Calu3 (cell line): Measurements from ENCODE around the gene SLC35A4. TPM values are rescaled to one million over a fixed set of nuclear protein-coding genes. Genes with fewer than 3 reads are reported as not detected.
A peak's percentile ranks its signal among the peaks of the same experiment; 100 is the strongest.
"Not testable (repeated sequence)": the region's sequence is repeated elsewhere in the genome, so short reads cannot be mapped to it uniquely, and the experiment has no call there.

ENCODE experiments used
- BruUV-seq: library from RNA; stranded (reverse); fragments of 400-500 nt; replicated peaks from 2 replicates; lab custom pipeline; 2021; lab: Mats Ljungman, UMichigan
- CTCF ChIA-PET: fragments of 300-600 bp; sonication (Branson Sonifier 250); formaldehyde crosslinking; loops from one replicate; lab custom pipeline; 2022; ENCODE audit warnings: antibody characterized with exemption; lab: Charles Lee
- DNase-seq: peaks from one replicate; pipeline ENCODE4 v3.0.0; 2022
- H3K27ac Mint-ChIP-seq: one replicate; pipeline ENCODE4 v1.8.0; 2022; ENCODE audit warnings: mixed read lengths; ENCODE audit not compliant: unreplicated experiment
- H3K27me3 Mint-ChIP-seq: one replicate; pipeline ENCODE4 v1.8.0; 2022; ENCODE audit warnings: mixed read lengths; ENCODE audit not compliant: unreplicated experiment
- H3K36me3 Mint-ChIP-seq: one replicate; pipeline ENCODE4 v1.8.0; 2022; ENCODE audit warnings: mild to moderate bottlenecking, moderate library complexity, mixed read lengths; ENCODE audit not compliant: insufficient read depth, unreplicated experiment
- H3K4me1 Mint-ChIP-seq: one replicate; pipeline ENCODE4 v1.8.0; 2022; ENCODE audit warnings: mild to moderate bottlenecking, low read depth, mixed read lengths; ENCODE audit not compliant: unreplicated experiment
- H3K4me3 Mint-ChIP-seq: one replicate; pipeline ENCODE4 v1.8.0; 2022; ENCODE audit warnings: mild to moderate bottlenecking, low read depth, moderate library complexity, mixed read lengths; ENCODE audit not compliant: unreplicated experiment
- H3K9me3 Mint-ChIP-seq: one replicate; pipeline ENCODE4 v1.8.0; 2022; ENCODE audit warnings: low read depth, mixed read lengths; ENCODE audit not compliant: unreplicated experiment
- CTCF ChIP-seq: fragments of 200-600 bp; IDR thresholded peaks from one replicate; pipeline ENCODE4 v1.8.0; 2022; ENCODE audit warnings: antibody characterized with exemption; ENCODE audit not compliant: unreplicated experiment
- intact Hi-C: fragments of 100-400 bp; cut with micrococcal nuclease; formaldehyde crosslinking; loops from one replicate; pipeline ENCODE4 v1.10.0; 2022; ENCODE audit not compliant: unreplicated experiment
- total RNA-seq: library from RNA; stranded (reverse); gene quantifications from 2 replicates; pipeline ENCODE4 v1.2.3, GENCODE V29; 2022

SLC35A4 gene
- total RNA-seq, 1 experiment from 2014 or later: 80.6 TPM

- intact Hi-C loops: loop anchor here (10.0 kb wide), 1 partner anchor 148 kb away; no protein-coding TSS in a partner anchor
- CTCF ChIA-PET: interaction anchor here (0.6 to 1.7 kb wide), 2 partner anchors 56 to 135 kb away, joined by 3 to 7 read pairs; partner anchors contain the start of gene CD14
- no peak for DNase-seq
- Mint-ChIP-seq H3K4me1 (peaks cover 18% of the 10 kb centered on the region), H3K27ac (no peak overlapping the region), H3K27me3 (no peaks in the 10 kb centered on the region), H3K36me3 (no peaks in the 10 kb centered on the region), H3K9me3 (no peaks in the 10 kb centered on the region), H3K4me3 (no peak overlapping the region)
- BruUV-seq: no TSS peak
- TF ChIP-seq CTCF: no peak
Observed at GRCh38 chr5:140576776-140577201, 12.2 kb downstream of the SLC35A4 start.

- H3K27ac Mint-ChIP-seq, H3K4me3 Mint-ChIP-seq, CTCF ChIA-PET, H3K9me3 Mint-ChIP-seq, DNase-seq, H3K36me3 Mint-ChIP-seq, H3K27me3 Mint-ChIP-seq, BruUV-seq: not testable (repeated sequence)
- peak; percentile 36 for TF ChIP-seq CTCF
- H3K4me1 Mint-ChIP-seq: peaks cover 11% of the 10 kb centered on the region
- intact Hi-C loops: loop anchor here (10.0 kb wide), 1 partner anchor 146 kb away; no protein-coding TSS in a partner anchor
Observed at GRCh38 chr5:140579188-140579747, 14.6 kb downstream of the SLC35A4 start.

- H3K36me3 Mint-ChIP-seq: no peaks in the 10 kb centered on the region
- H3K4me1 Mint-ChIP-seq: no peaks in the 10 kb centered on the region
- H3K27ac Mint-ChIP-seq: no peak overlapping the region
- no peak for DNase-seq
- H3K4me3 Mint-ChIP-seq: no peak overlapping the region
- CTCF ChIA-PET: no interaction called here
- intact Hi-C loops: no loop called here
- no peaks in the 10 kb centered on the region for H3K9me3 Mint-ChIP-seq
- no peak for TF ChIP-seq CTCF
- no TSS peak for BruUV-seq
- H3K27me3 Mint-ChIP-seq: no peaks in the 10 kb centered on the region
Observed at GRCh38 chr5:140587495-140587894, 22.9 kb downstream of the SLC35A4 start.

GRCh38 chr5:140588311-140589070, 23.9 kb downstream of the SLC35A4 start:
- BruUV-seq: no TSS peak
- TF ChIP-seq CTCF: no peak
- Mint-ChIP-seq H3K4me3 (no peak overlapping the region), H3K4me1 (no peaks in the 10 kb centered on the region), H3K27ac (no peak overlapping the region), H3K9me3 (no peaks in the 10 kb centered on the region), H3K36me3 (no peaks in the 10 kb centered on the region), H3K27me3 (no peaks in the 10 kb centered on the region)
- intact Hi-C loops: no loop called here
- no peak for DNase-seq
- CTCF ChIA-PET: interaction anchor here (0.6 kb wide), 1 partner anchor 245 kb away, joined by 5 read pairs; no protein-coding TSS in a partner anchor
